SIG-M5 treated with dmso at 0.1 percent for 504 hours (cell line): Measurements from ENCODE around the gene PCDHB8.
A peak's percentile ranks its signal among the peaks of the same experiment; 100 is the strongest.
"Not testable (repeated sequence)": the region's sequence is repeated elsewhere in the genome, so short reads cannot be mapped to it uniquely, and the experiment has no call there.

Source experiments
- DNase-seq: peaks from one replicate; lab custom pipeline; 2025; ENCODE audit not compliant: unreplicated experiment; lab: John Stamatoyannopoulos, UW

The PCDHB8 gene

DNA sequence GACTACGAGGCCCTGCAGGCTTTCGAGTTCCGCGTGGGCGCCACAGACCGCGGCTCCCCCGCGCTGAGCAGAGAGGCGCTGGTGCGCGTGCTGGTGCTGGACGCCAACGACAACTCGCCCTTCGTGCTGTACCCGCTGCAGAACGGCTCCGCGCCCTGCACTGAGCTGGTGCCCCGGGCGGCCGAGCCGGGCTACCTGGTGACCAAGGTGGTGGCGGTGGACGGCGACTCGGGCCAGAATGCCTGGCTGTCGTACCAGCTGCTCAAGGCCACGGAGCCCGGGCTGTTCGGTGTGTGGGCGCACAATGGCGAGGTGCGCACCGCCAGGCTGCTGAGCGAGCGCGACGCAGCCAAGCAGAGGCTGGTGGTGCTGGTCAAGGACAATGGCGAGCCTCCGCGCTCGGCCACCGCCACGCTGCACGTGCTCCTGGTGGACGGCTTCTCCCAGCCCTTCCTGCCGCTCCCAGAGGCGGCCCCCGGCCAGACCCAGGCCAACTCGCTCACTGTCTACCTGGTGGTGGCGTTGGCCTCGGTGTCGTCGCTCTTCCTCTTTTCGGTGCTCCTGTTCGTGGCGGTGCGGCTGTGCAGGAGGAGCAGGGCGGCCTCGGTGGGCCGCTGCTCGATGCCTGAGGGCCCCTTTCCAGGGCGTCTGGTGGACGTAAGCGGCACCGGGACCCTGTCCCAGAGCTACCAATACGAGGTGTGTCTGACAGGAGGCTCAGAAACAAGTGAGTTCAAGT, 6.7 kb downstream of the PCDHB8 start:
- DNase-seq = not testable (repeated sequence)

DNA sequence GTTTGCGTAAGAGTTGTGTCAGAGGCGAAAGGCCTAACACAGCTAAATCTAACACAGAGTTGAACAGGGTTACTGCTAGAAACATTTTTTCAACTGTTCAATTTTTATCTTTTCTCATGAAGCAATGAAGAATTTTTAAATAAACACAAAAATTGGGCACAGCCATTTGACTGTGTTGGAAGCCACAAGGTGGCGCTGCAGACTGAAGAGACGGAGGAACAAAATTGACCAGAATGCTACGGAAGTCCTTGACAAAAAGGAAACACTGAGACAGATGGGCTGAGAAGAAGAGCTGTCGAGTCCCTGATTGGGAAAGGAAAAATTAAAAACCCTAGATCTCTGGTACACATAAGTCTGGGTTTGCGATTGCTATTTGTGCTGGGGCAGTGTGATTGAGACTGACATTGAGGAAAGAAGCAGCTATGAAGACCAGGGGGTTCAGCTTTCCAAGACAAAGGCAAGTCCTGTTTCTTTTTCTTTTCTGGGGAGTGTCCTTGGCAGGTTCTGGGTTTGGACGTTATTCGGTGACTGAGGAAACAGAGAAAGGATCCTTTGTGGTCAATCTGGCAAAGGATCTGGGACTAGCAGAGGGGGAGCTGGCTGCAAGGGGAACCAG, 9.4 kb downstream of the PCDHB8 start, which contains the start of gene PCDHB9:
Gene PCDHB9 (plus strand): TSS at position 265 of the 616 bp plus-strand sequence. CDS start 158 bp downstream, at position 423.
- no peak for DNase-seq

DNA sequence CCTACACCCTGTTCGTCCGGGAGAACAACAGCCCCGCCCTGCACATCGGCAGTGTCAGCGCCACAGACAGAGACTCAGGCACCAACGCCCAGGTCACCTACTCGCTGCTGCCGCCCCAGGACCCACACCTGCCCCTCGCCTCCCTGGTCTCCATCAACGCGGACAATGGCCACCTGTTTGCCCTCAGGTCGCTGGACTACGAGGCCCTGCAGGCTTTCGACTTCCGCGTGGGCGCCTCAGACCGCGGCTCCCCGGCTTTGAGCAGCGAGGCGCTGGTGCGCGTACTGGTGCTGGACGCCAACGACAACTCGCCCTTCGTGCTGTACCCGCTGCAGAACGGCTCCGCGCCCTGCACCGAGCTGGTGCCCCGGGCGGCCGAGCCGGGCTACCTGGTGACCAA, 11.1 kb downstream of the PCDHB8 start:
- not testable (repeated sequence) for DNase-seq

DNA sequence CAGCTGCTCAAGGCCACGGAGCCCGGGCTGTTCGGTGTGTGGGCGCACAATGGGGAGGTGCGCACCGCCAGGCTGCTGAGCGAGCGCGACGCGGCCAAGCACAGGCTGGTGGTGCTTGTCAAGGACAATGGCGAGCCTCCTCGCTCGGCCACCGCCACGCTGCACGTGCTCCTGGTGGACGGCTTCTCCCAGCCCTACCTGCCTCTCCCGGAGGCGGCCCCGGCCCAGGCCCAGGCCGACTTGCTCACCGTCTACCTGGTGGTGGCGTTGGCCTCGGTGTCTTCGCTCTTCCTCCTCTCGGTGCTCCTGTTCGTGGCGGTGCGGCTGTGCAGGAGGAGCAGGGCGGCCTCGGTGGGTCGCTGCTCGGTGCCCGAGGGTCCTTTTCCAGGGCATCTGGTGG, 11.5 kb downstream of the PCDHB8 start:
- not testable (repeated sequence) for DNase-seq

DNA sequence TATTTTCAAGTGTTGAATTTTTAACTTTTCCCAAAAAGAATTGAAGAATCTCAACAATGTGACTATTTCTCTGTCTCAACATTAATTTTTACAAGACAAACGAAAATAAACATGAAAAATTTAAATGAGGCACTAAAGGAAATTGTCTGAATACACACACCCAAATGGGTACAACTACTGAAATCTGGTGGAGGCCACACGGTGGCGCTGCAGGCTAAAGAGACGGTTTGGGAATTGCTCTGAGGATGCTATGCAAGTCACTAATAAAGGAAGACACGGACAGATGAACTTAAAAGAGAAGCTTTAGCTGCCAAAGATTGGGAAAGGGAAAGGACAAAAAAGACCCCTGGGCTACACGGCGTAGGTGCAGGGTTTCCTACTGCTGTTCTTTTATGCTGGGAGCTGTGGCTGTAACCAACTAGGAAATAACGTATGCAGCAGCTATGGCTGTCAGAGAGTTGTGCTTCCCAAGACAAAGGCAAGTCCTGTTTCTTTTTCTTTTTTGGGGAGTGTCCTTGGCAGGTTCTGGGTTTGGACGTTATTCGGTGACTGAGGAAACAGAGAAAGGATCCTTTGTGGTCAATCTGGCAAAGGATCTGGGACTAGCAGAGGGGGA, 14.6 kb downstream of the PCDHB8 start, which contains the start of gene PCDHB10:
Gene PCDHB10 (plus strand): TSS at position 244 of the 616 bp plus-strand sequence. CDS start 200 bp downstream, at position 444.
- DNase-seq = peak; percentile 44

DNA sequence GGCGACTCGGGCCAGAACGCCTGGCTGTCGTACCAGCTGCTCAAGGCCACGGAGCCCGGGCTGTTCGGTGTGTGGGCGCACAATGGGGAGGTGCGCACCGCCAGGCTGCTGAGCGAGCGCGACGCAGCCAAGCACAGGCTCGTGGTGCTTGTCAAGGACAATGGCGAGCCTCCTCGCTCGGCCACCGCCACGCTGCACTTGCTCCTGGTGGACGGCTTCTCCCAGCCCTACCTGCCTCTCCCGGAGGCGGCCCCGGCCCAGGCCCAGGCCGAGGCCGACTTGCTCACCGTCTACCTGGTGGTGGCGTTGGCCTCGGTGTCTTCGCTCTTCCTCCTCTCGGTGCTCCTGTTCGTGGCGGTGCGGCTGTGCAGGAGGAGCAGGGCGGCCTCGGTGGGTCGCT, 16.7 kb downstream of the PCDHB8 start:
- DNase-seq = not testable (repeated sequence)

DNA sequence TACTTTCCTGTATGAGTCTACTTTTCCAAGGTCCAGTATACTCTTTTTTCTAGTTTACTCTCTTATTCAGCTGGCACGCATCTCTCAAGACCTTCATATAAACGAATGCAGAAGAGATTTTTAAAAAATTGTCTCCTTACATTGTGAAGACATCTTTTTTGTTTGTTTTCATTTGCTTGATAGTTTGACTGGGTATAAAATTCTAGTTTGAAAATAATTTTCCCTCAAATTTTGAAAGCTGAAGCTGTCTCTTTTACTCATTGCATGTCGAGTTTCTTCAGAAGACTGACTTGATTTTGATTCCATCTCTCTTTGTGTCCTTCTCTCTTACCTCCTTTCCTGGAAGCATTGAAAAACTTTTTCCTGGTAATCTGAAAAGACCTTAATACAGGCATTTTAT, 18.8 kb downstream of the PCDHB8 start:
- no peak for DNase-seq

DNA sequence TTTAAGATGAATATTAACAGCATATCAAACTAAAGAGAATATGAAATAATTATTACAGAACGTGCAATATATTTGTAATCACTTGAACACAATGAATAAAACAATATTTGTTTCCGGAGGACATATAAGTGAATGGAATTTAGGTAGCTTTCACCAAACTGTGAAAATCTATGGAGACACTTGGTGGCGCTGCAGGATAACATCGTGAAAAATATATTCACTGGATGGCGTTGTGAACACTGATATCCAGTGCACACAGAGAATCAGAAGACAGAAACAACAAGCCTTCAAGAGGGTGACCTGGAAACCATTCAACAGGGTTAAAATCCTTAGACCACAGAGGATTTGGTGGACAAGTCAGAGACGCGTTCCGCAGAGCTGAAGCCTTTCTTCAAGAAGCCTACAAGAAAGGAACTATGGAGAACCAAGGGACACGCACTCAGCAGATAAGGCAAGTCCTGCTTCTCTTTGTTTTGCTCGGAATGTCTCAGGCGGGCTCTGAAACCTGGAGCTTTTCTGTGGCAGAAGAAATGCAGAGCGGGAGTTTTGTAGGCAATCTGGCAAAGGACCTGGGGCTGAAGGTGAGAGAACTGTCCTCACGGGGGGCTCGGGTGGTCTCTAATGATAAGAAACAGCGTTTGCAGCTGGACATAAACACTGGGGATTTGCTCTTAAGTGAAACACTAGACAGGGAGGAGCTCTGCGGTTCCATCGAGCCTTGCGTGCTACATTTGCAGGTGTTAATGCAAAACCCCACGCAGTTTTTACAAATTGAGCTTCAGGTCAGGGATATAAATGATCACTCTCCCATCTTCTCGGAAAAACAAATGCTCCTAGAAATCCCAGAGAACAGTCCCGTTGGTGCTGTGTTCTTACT, 22.0 kb downstream of the PCDHB8 start, which contains the start of gene PCDHB11:
Gene PCDHB11 (plus strand): TSS at position 269 of the 877 bp plus-strand sequence. CDS start 148 bp downstream, at position 417.
- DNase-seq = peak; percentile 23

DNA sequence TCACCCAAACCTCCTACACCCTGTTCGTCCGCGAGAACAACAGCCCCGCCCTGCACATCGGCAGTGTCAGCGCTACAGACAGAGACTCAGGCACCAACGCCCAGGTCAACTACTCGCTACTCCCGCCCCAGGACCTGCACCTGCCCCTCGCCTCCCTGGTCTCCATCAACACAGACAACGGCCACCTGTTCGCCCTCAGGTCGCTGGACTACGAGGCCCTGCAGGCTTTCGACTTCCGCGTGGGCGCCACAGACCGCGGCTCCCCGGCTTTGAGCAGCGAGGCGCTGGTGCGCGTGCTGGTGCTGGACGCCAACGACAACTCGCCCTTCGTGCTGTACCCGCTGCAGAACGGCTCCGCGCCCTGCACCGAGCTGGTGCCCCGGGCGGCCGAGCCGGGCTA, 23.5 kb downstream of the PCDHB8 start:
- not testable (repeated sequence) for DNase-seq

DNA sequence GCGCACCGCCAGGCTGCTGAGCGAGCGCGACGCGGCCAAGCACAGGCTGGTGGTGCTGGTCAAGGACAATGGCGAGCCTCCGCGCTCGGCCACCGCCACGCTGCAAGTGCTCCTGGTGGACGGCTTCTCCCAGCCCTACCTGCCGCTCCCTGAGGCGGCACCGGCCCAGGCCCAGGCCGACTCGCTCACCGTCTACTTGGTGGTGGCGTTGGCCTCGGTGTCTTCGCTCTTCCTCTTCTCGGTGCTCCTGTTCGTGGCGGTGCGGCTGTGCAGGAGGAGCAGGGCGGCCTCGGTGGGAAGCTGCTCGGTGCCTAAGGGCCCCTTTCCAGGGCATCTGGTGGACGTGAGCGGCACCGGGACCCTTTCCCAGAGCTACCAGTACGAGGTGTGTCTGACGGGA, 24.1 kb downstream of the PCDHB8 start:
- not testable (repeated sequence) for DNase-seq

DNA sequence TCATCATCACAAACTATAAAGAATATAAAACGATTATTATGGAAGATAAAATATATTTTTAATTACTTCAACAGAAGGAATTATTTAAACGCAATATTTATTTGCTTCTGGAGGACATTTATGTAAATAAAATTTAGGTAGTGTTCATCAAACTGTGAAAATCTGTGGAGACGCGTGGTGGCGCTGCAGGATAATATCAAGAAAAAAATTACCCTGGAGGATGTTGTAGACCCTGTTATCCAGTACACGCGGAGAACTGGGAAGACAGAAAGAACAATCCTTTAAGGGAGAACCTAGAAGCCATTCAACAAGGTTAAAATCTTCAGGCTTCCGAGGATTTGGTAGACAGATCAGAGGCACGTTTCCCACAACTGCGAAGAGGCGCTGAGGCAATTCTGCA, 30.9 kb downstream of the PCDHB8 start, which contains the start of gene PCDHB12:
Gene PCDHB12 (plus strand): TSS at position 242 of the 400 bp plus-strand sequence. CDS start 189 bp downstream, outside the sequence.
- DNase-seq = peak; percentile 1

DNA sequence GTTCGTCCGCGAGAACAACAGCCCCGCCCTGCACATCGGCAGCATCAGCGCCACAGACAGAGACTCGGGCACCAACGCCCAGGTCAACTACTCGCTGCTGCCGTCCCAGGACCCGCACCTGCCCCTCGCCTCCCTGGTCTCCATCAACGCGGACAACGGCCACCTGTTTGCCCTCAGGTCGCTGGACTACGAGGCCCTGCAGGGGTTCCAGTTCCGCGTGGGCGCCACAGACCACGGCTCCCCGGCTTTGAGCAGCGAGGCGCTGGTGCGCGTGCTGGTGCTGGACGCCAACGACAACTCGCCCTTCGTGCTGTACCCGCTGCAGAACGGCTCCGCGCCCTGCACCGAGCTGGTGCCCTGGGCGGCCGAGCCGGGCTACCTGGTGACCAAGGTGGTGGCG, 32.7 kb downstream of the PCDHB8 start:
- DNase-seq = not testable (repeated sequence)

DNA sequence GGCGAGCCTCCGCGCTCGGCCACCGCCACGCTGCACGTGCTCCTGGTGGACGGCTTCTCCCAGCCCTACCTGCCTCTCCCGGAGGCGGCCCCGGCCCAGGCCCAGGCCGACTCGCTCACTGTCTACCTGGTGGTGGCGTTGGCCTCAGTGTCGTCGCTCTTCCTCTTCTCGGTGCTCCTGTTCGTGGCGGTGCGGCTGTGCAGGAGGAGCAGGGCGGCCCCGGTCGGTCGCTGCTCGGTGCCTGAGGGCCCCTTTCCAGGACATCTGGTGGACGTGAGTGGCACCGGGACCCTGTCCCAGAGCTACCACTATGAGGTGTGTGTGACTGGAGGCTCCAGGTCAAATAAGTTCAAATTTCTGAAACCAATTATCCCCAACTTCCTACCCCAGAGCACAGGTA, 33.3 kb downstream of the PCDHB8 start:
- not testable (repeated sequence) for DNase-seq

DNA sequence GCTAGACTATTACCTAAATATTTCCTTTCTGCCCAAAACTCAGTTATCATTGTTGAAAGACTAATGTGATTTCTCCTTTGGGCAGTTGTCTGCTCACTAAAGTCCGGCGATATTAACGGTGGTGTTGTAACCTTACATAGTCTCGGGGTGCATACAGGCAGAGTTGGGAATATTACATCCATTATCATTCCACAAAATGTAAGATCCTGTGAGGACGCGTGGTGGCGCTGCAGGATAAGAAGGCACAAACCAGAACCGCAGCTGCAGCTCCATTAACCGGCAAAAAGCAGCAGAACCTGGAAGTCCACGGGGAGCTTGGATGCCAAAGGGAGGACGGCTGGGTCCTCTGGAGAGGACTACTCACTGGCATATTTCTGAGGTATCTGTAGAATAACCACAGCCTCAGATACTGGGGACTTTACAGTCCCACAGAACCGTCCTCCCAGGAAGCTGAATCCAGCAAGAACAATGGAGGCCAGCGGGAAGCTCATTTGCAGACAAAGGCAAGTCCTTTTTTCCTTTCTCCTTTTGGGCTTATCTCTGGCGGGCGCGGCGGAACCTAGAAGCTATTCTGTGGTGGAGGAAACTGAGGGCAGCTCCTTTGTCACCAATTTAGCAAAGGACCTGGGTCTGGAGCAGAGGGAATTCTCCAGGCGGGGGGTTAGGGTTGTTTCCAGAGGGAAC, 36.2 kb downstream of the PCDHB8 start, which contains the start of gene PCDHB13:
Gene PCDHB13 (plus strand): TSS at position 264 of the 684 bp plus-strand sequence. CDS start 205 bp downstream, at position 469.
- peak; percentile 30 for DNase-seq

DNA sequence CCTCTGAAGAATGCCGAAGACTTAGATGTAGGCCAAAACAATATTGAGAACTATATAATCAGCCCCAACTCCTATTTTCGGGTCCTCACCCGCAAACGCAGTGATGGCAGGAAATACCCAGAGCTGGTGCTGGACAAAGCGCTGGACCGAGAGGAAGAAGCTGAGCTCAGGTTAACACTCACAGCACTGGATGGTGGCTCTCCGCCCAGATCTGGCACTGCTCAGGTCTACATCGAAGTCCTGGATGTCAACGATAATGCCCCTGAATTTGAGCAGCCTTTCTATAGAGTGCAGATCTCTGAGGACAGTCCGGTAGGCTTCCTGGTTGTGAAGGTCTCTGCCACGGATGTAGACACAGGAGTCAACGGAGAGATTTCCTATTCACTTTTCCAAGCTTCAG, 37.0 kb downstream of the PCDHB8 start:
- not testable (repeated sequence) for DNase-seq

DNA sequence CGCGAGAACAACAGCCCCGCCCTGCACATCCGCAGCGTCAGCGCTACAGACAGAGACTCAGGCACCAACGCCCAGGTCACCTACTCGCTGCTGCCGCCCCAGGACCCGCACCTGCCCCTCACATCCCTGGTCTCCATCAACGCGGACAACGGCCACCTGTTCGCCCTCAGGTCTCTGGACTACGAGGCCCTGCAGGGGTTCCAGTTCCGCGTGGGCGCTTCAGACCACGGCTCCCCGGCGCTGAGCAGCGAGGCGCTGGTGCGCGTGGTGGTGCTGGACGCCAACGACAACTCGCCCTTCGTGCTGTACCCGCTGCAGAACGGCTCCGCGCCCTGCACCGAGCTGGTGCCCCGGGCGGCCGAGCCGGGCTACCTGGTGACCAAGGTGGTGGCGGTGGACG, 37.9 kb downstream of the PCDHB8 start:
- DNase-seq = not testable (repeated sequence)

DNA sequence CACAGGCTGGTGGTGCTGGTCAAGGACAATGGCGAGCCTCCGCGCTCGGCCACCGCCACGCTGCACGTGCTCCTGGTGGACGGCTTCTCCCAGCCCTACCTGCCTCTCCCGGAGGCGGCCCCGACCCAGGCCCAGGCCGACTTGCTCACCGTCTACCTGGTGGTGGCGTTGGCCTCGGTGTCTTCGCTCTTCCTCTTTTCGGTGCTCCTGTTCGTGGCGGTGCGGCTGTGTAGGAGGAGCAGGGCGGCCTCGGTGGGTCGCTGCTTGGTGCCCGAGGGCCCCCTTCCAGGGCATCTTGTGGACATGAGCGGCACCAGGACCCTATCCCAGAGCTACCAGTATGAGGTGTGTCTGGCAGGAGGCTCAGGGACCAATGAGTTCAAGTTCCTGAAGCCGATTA, 38.4 kb downstream of the PCDHB8 start:
- DNase-seq = not testable (repeated sequence)

DNA sequence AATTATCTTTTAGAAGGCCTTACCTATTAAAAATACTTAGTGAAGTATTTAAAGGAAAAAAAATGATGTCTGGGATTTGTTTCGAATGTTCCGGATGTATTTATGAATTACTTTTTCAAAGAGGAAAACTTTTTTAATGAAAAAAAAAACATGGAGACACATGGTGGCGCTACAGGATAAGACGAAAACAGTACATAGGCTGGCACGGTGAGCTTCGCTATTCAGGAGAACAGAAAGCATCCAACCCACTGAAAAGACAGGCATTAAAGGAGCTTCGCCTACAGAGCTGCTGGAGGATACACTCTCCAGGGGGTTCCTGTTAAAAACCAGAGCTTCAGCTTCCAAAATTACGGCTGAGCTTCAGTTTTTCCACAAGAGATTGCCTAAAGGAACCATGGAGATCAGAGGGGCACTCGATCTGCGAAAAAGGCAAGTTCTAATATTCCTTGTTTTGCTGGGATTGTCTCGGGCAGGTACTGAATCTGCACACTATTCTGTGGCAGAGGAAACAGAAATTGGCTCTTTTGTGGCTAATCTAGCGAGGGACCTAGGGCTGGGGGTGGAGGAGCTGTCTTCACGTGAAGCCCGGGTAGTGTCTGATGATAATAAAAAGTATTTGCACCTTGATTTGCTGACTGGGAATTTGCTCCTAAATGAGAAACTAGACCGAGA, 45.7 kb downstream of the PCDHB8 start, which contains the start of gene PCDHB14:
Gene PCDHB14 (plus strand): TSS at position 232 of the 672 bp plus-strand sequence. CDS start 163 bp downstream, at position 395.
- DNase-seq = peak; percentile 45

DNA sequence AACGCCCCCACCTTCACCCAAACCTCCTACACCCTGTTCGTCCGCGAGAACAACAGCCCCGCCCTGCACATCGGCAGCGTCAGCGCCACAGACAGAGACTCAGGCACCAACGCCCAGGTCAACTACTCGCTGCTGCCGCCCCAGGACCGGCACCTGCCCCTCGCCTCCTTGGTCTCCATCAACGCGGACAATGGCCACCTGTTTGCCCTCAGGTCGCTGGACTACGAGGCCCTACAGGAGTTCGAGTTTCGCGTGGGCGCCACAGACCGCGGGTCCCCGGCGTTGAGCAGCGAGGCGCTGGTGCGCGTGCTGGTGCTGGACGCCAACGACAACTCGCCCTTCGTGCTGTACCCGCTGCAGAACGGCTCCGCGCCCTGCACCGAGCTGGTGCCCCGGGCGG, 47.3 kb downstream of the PCDHB8 start:
- not testable (repeated sequence) for DNase-seq
